Hepatocyte (in vitro differentiated cells): ENCODE measurements around the gene PCNX3. TPM values are rescaled to one million over a fixed set of nuclear protein-coding genes. Genes with fewer than 3 reads are reported as not detected.
"Not testable (repeated sequence)": the region's sequence is repeated elsewhere in the genome, so short reads cannot be mapped to it uniquely, and the experiment has no call there.

ENCODE experiments used
- DNase-seq: peaks from one replicate; pipeline ENCODE4 v3.0.0-alpha.2; 2016; ENCODE audit warnings: low spot score
- H2AFZ ChIP-seq: fragments of 200-600 bp; sonication (generic); 2 replicates; pipeline ENCODE4 v1.6.0; 2016; ENCODE audit warnings: antibody characterized with exemption, mild to moderate bottlenecking
- H3K27ac ChIP-seq: fragments of 200-600 bp; sonication (generic); 2 replicates; pipeline ENCODE4 v1.5.1; 2016; ENCODE audit warnings: mild to moderate bottlenecking
- H3K27me3 ChIP-seq: fragments of 200-600 bp; sonication (generic); 2 replicates; pipeline ENCODE4 v1.6.1; 2016
- H3K36me3 ChIP-seq: fragments of 200-600 bp; sonication (generic); replicated peaks from 2 replicates; pipeline ENCODE4 v1.5.1; 2016; ENCODE audit warnings: low read depth; ENCODE audit not compliant: insufficient read depth
- H3K4me1 ChIP-seq: fragments of 200-600 bp; sonication (generic); 2 replicates; pipeline ENCODE4 v1.5.1; 2016; ENCODE audit warnings: mild to moderate bottlenecking, moderate library complexity; ENCODE audit not compliant: insufficient read depth
- H3K4me2 ChIP-seq: fragments of 200-600 bp; sonication (generic); 2 replicates; pipeline ENCODE4 v1.6.0; 2016
- H3K4me3 ChIP-seq: fragments of 200-600 bp; sonication (generic); 2 replicates; pipeline ENCODE4 v1.5.1; 2016; ENCODE audit warnings: mild to moderate bottlenecking
- H3K79me2 ChIP-seq: fragments of 200-600 bp; sonication (generic); 2 replicates; pipeline ENCODE4 v1.6.0; 2017; ENCODE audit warnings: mild to moderate bottlenecking
- H3K9me2 ChIP-seq: fragments of 200-600 bp; sonication (generic); replicated peaks from 2 replicates; pipeline ENCODE4 v1.6.0; 2017; ENCODE audit warnings: mild to moderate bottlenecking; ENCODE audit not compliant: insufficient read depth
- H3K9me3 ChIP-seq: fragments of 200-600 bp; sonication (generic); 2 replicates; pipeline ENCODE4 v1.5.1; 2016; ENCODE audit warnings: low read depth, mild to moderate bottlenecking
- H4K20me1 ChIP-seq: fragments of 200-600 bp; sonication (generic); 2 replicates; pipeline ENCODE4 v1.6.0; 2016; ENCODE audit warnings: mild to moderate bottlenecking; ENCODE audit not compliant: insufficient read depth, poor library complexity, severe bottlenecking
- EZH2 ChIP-seq: fragments of 200-600 bp; sonication (generic); IDR thresholded peaks from 2 replicates; pipeline ENCODE4 v1.6.1; 2016; ENCODE audit warnings: antibody characterized with exemption, mild to moderate bottlenecking, borderline replicate concordance
- EZH2phosphoT487 ChIP-seq: fragments of 200-600 bp; sonication (generic); IDR thresholded peaks from one replicate; pipeline ENCODE4 v1.6.1; 2018; ENCODE audit warnings: antibody characterized with exemption, mild to moderate bottlenecking, low read depth, moderate library complexity; ENCODE audit not compliant: unreplicated experiment, severe bottlenecking
- WGBS: methylation state at CpG from one replicate; pipeline ENCODE4 v1.1.6; 2016; ENCODE audit warnings: low lambda C conversion rate; ENCODE audit errors: missing lambda C conversion rate; 5-methylcytosine and 5-hydroxymethylcytosine counted together
- polyA plus RNA-seq: library from polyadenylated mRNA; unstranded; fragments of >200 nt; fragmentation: Nextera tagmentation; extraction: Ambion mirVana; gene quantifications from 2 replicates; pipeline ENCODE4 v1.2.1, GENCODE V29; 2016
- total RNA-seq: library from RNA; depleted of rRNA; stranded (reverse); fragments of >200 nt; gene quantifications from 2 replicates; pipeline ENCODE4 v1.2.3, GENCODE V29; 2014
- TF ChIP-seq, protein P1 (sequence below): fragments of 200-600 bp; sonication (generic); IDR thresholded peaks from 2 replicates; pipeline ENCODE4 v1.5.1; 2016; ENCODE audit warnings: antibody characterized with exemption, mild to moderate bottlenecking; ENCODE audit not compliant: poor library complexity

Gene PCNX3
- total and polyA plus RNA-seq, 2 experiments from 2014 or later: 20.0 to 27.4 TPM

DNA sequence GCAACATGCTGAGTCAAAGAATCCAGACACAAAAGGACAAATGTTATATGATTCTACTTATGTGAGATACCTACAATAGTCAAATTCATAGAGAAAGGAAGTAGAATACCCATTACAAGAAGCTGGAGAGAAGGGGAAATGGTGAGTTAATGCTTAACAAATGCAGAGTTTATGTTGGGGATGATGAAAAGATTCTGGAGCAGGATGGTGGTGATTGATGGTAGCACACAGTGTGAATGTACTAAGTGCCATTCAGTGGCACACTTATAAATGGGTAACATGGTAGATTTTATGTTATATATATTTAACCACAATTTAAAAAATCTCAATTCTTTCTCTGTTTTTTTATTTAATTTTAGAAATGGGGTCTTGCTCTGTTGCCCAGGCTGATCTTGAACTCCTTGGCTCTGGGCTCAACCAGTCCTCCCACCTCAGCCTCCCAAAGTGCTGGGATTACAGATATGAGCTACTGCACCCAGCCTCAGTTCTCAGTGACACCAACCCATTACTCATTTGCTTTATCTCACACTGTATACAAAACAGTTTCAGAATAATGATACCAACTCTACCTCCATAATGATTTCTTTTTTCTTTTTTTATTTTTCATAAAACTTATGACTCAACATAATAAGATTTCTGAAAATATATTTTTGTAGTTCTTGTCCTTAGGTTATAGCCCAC lies 56.7 kb downstream of the PCNX3 start:
- no peak for TF ChIP-seq EZH2
- TF ChIP-seq EZH2phosphoT487: no peak
- TF ChIP-seq, protein P1, sequence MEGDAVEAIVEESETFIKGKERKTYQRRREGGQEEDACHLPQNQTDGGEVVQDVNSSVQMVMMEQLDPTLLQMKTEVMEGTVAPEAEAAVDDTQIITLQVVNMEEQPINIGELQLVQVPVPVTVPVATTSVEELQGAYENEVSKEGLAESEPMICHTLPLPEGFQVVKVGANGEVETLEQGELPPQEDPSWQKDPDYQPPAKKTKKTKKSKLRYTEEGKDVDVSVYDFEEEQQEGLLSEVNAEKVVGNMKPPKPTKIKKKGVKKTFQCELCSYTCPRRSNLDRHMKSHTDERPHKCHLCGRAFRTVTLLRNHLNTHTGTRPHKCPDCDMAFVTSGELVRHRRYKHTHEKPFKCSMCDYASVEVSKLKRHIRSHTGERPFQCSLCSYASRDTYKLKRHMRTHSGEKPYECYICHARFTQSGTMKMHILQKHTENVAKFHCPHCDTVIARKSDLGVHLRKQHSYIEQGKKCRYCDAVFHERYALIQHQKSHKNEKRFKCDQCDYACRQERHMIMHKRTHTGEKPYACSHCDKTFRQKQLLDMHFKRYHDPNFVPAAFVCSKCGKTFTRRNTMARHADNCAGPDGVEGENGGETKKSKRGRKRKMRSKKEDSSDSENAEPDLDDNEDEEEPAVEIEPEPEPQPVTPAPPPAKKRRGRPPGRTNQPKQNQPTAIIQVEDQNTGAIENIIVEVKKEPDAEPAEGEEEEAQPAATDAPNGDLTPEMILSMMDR: no peak
- H3K79me2 ChIP-seq: no peaks in the 10 kb centered on the region
- no peaks in the 10 kb centered on the region for H4K20me1 ChIP-seq
- no peaks in the 10 kb centered on the region for H3K4me1 ChIP-seq
- H3K27me3 ChIP-seq: no peaks in the 10 kb centered on the region
- no peaks in the 10 kb centered on the region for H3K36me3 ChIP-seq
- H2AFZ ChIP-seq: no peak overlapping the region
- DNase-seq: no peak
- no peaks in the 10 kb centered on the region for H3K9me2 ChIP-seq
- no peak overlapping the region for H3K4me2 ChIP-seq
- no peak overlapping the region for H3K27ac ChIP-seq
- H3K4me3 ChIP-seq: no peak overlapping the region
- no peaks in the 10 kb centered on the region for H3K9me3 ChIP-seq

GRCh38 chr11:65672982-65673381 lies 57.4 kb downstream of the PCNX3 start:
- no peaks in the 10 kb centered on the region for H4K20me1 ChIP-seq
- TF ChIP-seq EZH2 (no peak), EZH2phosphoT487 (no peak)
- TF ChIP-seq, protein P1: no peak
- H3K27ac ChIP-seq: no peak overlapping the region
- no peak for DNase-seq
- H3K9me3 ChIP-seq: no peaks in the 10 kb centered on the region
- WGBS: 98% methylated on average over 2 of the region's 2 CpGs
- H3K79me2 ChIP-seq: no peaks in the 10 kb centered on the region
- H3K4me1 ChIP-seq: no peaks in the 10 kb centered on the region
- H3K4me3 ChIP-seq: no peak overlapping the region
- H3K27me3 ChIP-seq: no peaks in the 10 kb centered on the region
- H3K9me2 ChIP-seq: no peaks in the 10 kb centered on the region
- no peak overlapping the region for H2AFZ ChIP-seq
- H3K4me2 ChIP-seq: no peak overlapping the region
- H3K36me3 ChIP-seq: no peaks in the 10 kb centered on the region

GRCh38 chr11:65680192-65680743 lies 64.7 kb downstream of the PCNX3 start:
- H4K20me1 ChIP-seq: no peaks in the 10 kb centered on the region
- H3K4me3 ChIP-seq: no peak overlapping the region
- no peak for DNase-seq
- no peaks in the 10 kb centered on the region for H3K36me3 ChIP-seq
- 82% methylated on average over 5 of the region's 5 CpGs for WGBS
- TF ChIP-seq EZH2phosphoT487 (no peak), EZH2 (no peak)
- TF ChIP-seq, protein P1: no peak
- H3K79me2 ChIP-seq: no peaks in the 10 kb centered on the region
- no peaks in the 10 kb centered on the region for H3K9me2 ChIP-seq
- no peaks in the 10 kb centered on the region for H3K4me1 ChIP-seq
- no peak overlapping the region for H2AFZ ChIP-seq
- H3K27ac ChIP-seq: no peak overlapping the region
- H3K4me2 ChIP-seq: no peak overlapping the region
- peaks cover 7% of the 10 kb centered on the region for H3K27me3 ChIP-seq
- H3K9me3 ChIP-seq: no peaks in the 10 kb centered on the region

- DNase-seq, H3K4me2 ChIP-seq, H3K36me3 ChIP-seq, H4K20me1 ChIP-seq, H3K27ac ChIP-seq, H3K4me1 ChIP-seq, H3K79me2 ChIP-seq, H2AFZ ChIP-seq, H3K9me3 ChIP-seq, H3K9me2 ChIP-seq, H3K4me3 ChIP-seq, H3K27me3 ChIP-seq: not testable (repeated sequence)
- 85% methylated on average over 6 of the region's 6 CpGs for WGBS
Measured at GRCh38 chr11:65683480-65683879, 67.9 kb downstream of the PCNX3 start.
